ENCODE measurements around the gene RBKS.
"Not testable (repeated sequence)": the region's sequence is repeated elsewhere in the genome, so short reads cannot be mapped to it uniquely, and the experiment has no call there.

The RBKS gene

DNA sequence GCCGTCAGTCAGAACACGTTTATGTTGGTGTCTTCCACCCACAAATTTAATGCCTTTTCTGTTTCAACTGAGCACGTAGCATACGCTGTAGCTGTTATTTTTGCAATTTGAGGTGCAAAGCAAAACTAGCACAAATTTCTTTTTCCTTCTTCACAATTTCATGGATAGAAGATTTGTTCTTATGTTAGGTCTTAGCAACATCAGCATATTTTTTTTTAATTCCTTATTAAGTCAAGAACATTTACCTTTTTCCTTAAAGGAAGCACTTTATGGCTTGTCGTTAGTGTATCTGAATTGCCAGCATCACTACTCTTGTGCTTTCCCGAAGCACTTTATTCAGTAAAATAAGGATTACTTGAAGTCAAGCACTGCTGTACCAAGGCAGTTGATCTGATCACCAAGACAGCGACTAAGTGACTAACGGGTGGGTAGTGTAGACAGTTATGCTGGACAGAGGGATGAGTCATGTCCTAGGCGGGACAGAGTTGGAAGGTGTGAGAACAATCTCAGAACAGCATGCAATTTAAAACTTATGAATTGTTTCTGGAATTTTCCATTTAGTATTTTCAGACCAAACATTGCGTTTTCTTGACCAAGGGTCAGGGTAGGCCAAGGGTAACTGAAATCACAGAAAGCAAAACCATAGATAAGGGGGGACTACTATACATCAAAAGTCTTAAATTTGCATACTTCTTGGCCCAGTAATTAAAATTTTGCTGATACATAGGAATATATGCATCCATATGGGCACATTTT, 13.6 kb upstream of the RBKS start:
- no peak for DNase-seq

GRCh38 chr2:27903018-27903417, 12.8 kb upstream of the RBKS start:
- no peak for DNase-seq

DNA sequence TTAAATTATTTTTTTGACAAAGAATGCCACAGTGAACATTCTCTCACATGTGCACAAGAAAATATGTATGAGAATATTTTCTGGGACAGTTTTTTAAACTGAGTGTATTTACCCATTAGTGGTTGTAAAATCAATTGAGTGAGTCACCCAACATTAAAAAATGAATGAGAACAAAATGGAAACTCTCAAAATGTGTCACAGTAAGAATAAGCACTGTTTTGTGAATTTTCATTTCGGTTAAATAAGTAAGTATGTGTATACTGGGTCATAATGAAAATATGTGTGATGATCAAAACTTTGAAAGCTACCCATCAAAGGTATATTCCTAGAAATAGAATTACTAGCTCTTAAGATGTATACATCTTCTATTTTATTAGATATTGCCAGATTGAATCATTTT, 11.9 kb upstream of the RBKS start:
- DNase-seq: no peak

- no peak for DNase-seq
These were observed 11.0 kb upstream of the RBKS start for GRCh38 chr2:27901234-27901633.

DNA sequence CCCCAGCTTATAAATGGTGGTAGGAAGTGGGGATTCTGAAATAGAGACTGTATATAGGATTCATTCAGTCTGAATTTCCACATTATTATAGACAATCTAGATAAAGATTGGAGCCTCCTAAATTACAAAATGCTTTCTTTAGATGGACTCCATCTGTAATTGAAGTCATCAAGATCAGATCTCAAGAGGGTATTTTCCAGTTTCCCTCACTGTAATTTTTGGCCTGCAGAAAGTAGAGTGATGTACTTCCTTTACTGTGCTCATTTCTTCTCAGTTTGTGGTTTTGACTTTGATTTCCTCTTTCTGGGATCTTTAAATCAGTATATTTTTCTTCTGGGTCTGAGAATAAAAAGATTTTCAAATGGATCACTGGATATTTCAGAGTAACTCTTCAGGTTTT, 7.5 kb upstream of the RBKS start:
- peak; percentile 41 for DNase-seq

- peak; percentile 76 for DNase-seq
These were observed 2.8 kb upstream of the RBKS start for GRCh38 chr2:27893006-27893405.

GRCh38 chr2:27891673-27892105, 1.5 kb upstream of the RBKS start:
- no peak for DNase-seq

DNA sequence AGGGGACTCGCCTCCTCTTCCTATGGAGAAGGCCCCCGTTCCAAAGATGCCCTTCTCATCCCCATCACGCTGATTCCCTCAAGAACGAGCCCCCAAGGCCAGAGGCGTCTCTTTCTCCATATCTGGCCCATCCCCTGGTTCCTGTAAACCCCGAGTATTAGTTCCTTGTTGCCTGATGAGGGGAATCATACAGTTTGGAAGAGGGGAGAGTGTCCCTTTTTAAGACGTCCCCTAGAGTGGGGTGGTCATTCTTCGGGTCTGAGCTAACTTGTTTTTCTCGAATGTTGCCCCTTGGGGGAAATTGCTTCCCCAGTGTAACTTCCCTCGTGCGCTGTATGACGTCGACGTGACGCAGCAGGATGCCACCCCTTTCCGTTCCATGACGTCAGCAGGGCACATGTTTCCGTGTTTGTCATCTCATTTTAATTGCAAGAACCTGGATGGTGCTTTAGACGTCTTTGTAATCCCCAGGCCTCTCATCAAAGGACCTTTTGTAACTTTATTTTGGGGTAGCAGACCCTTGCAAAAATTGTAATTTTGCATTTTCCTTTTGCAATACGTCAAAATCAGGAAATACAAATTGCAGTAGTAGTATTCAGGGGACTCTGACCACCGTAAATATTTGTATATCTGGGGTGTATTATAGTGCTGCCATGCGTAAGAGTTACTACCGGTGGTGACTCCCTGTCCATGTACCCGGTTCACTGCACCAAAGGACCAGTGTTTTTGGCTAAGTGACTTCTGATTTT, 911 bp upstream of the RBKS start:
- peak; percentile 95 for DNase-seq

DNA sequence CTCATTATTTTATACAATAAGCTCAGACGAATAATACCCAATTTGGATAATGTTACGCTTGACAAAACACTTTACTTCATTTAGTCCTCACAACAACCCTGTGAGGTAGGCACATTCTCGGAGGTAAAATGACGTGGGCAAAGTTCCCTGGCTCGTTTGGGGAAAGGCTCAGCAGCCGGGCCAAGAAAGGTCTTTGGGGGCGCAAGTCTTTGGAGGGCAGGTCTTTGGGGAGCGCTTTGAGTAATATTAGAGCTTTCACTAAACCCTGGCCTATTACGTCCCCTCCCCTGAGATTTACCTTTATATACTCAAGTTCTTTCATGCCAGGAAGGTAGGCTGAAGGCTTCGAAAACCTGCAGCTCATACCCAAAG, 427 bp downstream of the RBKS start:
- no peak for DNase-seq

DNA sequence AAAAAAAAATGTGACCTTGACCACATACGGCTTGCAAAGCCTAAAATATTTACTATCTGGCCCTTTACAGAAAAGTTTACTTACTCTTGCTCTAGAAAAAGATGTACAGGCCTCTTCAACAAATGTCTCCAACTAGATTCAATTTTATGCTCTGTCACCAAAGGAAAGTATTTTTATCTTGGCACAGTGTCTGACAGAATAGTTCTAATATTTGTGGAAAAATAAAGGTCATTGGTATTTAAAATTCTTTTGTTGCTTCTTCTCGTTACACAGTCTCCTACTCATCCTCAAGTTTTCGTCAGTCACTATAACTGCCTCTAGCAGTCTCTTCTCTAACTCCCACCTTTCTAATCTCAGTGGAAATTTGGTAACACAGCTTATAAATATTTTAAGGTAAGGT, 1.4 kb downstream of the RBKS start:
- DNase-seq: no peak

DNA sequence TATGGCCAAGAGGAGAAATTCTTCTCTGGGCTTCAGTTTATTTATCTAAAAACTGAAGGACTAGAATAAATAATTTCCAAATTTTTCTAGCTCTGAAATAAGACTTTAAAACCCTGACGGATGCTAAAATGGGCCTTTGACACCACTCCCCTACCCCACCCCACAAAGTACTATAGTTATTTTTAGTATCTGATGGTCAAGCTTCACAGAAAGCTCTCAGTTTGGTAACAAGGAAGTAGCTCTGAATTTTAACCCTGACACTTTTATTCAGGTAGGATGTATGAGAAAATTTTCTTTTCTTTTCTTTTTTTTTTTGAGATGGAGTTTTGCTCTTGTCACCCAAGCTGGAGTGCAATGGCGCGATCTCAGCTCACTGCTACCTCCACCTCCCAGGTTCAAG, 2.4 kb downstream of the RBKS start:
- DNase-seq: no peak

DNA sequence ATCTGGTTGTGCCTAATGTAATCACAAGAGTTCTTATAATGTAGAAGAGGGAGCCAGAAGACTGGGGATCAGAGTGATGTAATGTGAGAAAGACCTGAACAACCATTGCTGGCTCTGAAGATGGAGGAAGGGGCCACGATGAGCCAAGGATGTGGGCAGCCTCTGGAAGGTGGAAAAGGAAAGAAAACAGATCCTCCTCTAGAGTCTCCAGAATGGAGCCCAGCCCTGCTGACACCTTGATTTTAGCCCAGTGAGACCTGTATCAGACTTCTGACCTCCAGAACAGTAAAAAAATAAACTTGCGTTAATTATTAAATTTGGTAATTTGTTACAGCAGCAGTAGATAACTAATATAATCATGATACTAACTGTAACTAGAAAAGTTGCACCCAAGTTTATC, 3.1 kb downstream of the RBKS start:
- no peak for DNase-seq

GRCh38 chr2:27886322-27886721, 3.9 kb downstream of the RBKS start:
- DNase-seq: no peak

DNA sequence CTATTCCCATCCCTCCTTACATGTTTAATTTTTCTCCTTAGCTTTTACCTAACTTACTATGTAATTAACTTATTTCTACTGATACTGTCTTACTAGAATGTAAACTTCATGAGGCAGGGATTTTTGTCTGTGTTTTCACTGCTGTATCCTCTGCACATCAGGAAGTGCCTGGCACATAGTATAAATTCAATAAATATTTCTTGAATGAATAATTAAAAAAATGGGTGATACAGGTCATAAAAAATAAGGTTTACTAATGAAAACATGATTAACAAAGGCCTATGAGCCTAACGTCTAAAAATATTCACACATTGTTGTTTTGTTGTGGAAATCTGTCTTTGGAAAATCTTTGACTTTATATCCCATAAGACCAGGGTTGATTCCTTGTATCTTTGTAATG, 4.5 kb downstream of the RBKS start:
- DNase-seq: no peak

GRCh38 chr2:27885234-27885633, 5.0 kb downstream of the RBKS start:
- DNase-seq: no peak

DNA sequence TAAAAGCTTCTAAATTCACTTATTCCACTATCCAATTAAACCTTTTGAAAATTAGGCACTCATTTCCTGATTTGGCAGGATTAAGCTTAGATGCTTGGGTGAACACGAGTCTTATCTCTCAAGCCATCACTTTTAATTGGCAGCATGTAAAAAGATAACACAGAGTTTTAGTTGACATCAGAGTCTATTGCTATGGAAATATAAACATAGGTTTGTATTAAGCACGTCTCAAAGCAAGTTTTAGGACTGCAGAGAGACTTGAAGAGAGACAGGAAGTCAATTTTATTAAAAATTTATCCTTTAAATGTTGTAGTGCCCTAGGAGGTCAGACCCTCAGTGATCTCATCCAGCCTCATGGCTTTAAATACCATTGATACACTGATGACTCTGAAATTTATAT, 5.6 kb downstream of the RBKS start:
- no peak for DNase-seq

GRCh38 chr2:27882584-27882922, 7.6 kb downstream of the RBKS start:
- DNase-seq: not testable (repeated sequence)

DNA sequence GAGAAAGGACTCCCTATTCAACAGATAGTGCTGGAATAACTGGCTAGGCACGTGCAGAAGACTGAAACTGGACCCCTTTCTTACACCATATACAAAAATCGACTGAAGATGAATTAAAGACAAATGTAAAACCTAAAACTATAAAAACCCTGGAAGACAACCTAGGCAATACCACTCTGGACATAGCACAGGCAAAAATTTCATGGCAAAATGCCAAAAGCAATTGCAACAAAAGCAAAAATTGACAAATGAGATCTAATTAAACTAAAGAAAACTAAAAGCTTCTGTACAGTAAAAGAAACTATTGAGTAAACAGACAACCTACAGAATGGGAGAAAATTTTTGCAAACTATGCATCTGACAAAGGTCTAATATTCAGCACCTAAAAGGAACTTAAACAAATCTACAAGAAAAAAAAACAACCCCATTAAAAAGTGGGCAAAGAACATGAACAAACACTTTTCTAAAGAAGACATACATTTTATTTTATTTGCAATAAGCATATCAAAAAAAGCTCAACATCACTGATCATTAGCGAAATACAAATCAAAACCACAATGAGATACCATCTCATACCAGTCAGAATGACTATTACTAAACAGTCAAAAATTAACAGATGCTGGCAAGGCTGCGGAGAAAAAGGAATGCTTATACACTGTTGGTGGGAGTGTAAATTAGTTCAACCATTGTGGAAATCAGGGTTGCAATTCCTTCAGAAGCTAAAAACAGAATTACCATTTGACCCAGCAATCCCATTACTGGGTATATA, 8.2 kb downstream of the RBKS start:
- DNase-seq: not testable (repeated sequence)

DNA sequence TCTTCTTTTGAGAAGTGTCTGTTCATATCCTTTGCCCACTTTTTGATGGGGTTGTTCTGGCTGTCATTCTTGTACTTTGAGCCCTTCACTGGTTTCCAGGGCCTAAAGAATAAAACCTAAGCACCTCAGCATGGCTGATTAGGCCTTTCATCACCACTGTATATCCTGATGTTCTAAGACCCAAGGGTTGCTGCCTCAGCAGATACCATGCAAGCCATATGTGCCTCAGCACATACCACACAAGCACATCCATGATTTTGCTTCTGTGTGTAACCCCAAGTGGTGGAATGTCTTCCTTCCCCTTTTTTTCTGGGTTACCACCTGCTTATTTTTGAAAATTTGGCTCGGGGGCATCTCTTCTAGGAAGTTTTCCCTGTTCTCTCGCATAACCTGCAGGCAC, 11.4 kb downstream of the RBKS start:
- DNase-seq: no peak

DNA sequence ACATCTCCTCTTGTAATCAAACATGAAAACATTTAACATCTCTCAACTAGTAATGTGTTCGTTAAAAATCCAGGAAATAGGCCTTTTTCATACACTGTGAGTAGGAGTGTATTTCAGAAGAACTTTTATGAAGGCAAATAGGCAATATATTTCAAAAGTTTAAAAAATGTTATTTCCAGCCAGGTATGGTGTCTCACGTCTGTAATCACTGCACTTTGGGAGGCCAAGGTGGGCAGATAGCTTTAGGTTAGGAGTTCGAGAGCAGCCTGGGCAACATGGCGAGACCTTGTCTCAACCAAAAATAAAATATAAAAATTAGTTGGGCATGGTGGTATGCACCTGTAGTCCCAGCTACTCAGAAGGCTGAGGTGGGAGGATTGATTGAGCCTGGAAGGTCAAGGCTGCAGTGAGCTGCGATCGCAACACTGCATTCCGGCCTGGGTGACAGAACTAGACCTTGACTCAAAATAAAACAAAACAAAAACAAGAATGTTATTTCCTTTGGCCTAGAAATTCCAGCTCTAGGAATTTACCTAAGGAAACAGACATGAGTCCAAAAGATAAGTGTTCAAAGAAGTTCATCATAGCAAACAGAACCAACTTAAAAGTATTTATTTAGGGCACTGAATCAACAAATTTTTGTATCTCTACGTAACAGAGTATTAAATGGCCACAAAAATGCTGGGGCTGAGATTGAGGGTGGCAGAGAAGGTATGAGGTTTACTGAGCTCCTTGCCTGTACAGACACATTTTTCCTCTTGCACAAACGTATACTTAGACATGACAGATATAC, 14.9 kb downstream of the RBKS start:
- no peak for DNase-seq

DNA sequence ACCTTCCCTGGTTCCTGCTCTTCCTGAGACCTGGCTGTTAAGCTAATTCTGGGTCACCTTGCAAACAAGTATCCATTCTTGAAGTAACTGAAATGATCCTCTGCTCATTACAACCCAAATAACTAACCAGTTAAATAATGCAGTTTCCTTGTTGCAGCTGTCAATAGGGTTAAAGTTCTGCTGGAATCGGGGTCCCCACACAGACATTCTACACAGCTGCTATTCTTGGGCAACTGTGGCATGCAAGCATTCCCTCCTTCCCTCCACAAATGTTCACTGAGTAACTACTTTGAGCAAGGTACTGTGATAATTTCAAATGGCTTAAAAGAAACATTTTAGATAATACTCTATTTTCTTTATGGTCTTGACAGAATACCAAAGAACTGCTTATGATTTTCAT, 17.1 kb downstream of the RBKS start:
- no peak for DNase-seq

DNA sequence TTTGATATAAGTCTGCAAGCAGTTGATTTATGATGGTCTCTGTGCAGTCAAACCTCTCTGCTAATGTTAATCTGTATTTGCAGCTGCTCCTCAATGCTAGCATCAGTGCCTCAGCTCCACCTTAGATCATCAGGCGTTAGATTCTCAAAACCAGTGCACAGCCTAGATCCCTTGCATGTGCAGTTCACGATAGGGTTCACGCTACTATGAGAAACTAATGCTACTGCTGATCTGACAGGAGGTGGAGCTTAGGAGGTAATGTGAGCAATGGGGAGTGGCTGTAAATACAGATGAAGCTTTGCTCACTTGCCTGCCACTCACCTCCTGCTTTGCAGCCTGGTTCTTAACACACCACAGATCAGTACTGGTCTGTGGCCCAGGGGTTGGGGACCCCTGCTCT, 18.4 kb downstream of the RBKS start:
- DNase-seq: no peak

DNA sequence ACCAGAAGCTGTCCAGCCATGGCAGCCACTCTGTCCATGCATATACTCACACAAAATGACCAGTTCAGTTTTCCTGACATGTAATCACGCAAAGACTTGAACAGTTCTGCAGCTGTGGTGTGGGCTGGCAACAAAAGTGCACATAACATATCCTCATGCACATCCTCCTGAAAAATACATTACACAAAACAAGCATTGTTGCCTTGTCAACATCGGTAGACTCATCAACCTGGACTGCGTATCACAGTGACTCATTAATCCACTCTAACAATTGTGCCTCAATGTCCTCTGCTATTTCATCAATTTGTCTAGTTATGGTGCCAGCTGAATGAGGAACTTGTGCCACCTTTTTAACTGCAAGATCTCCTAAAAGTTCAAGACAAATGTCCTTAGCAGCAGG, 19.5 kb downstream of the RBKS start:
- DNase-seq: no peak

Measured in CD4-positive, alpha-beta T cell treated with Interleukin-21 for 1 hour (primary cell).